ENCODE data around the gene DLG4. TPM values are rescaled to one million over a fixed set of nuclear protein-coding genes. Genes with fewer than 3 reads are reported as not detected.
A peak's percentile ranks its signal among the peaks of the same experiment; 100 is the strongest.
"Not testable (repeated sequence)": the region's sequence is repeated elsewhere in the genome, so short reads cannot be mapped to it uniquely, and the experiment has no call there.

The DLG4 gene
- total RNA-seq, 1 donor from 2014 or later = 131 TPM

GRCh38 chr17:7249214-7249613 is 29.6 kb upstream of the DLG4 start:
- no peak for DNase-seq

- no peak for DNase-seq
Measured at GRCh38 chr17:7248796-7249195, 29.2 kb upstream of the DLG4 start.

GRCh38 chr17:7246779-7247178 is 27.1 kb upstream of the DLG4 start:
- no peak for DNase-seq

GRCh38 chr17:7243838-7244237 is 24.2 kb upstream of the DLG4 start:
- not testable (repeated sequence) for DNase-seq

GRCh38 chr17:7243453-7243729 is 23.8 kb upstream of the DLG4 start:
- no peak for DNase-seq

GRCh38 chr17:7242717-7243452 is 23.2 kb upstream of the DLG4 start:
- DNase-seq = peak; percentile 88

GRCh38 chr17:7241783-7242716 is 22.4 kb upstream of the DLG4 start, which contains the start of gene GABARAP:
Gene GABARAP, minus strand, starts transcription at chr17:7242449. Its CDS starts 119 bp downstream, at chr17:7242330.
- DNase-seq = peak; percentile 87

- DNase-seq = no peak
Measured at GRCh38 chr17:7241090-7241733, 21.6 kb upstream of the DLG4 start.

- DNase-seq = no peak
Measured at GRCh38 chr17:7240375-7240774, 20.7 kb upstream of the DLG4 start.

- peak; percentile 99 for DNase-seq
Measured at GRCh38 chr17:7239091-7240027, 19.7 kb upstream of the DLG4 start, which contains the start of gene PHF23. Gene PHF23, minus strand, starts transcription at chr17:7239457. Its CDS starts 178 bp downstream, at chr17:7239279.

GRCh38 chr17:7238420-7239090 is 18.9 kb upstream of the DLG4 start:
- DNase-seq = no peak

GRCh38 chr17:7237761-7238419 is 18.3 kb upstream of the DLG4 start:
- peak; percentile 33 for DNase-seq

GRCh38 chr17:7237266-7237760 is 17.7 kb upstream of the DLG4 start:
- no peak for DNase-seq

GRCh38 chr17:7236808-7237207 is 17.2 kb upstream of the DLG4 start:
- no peak for DNase-seq

- no peak for DNase-seq
Measured at GRCh38 chr17:7235693-7236665, 16.3 kb upstream of the DLG4 start.

GRCh38 chr17:7234083-7234951 is 14.7 kb upstream of the DLG4 start, which contains the start of gene DVL2:
Gene DVL2, minus strand, starts transcription at chr17:7234517. Its CDS starts 255 bp downstream, at chr17:7234262.
- DNase-seq = peak; percentile 92

- DNase-seq = no peak
Measured at GRCh38 chr17:7233701-7234082, 14.1 kb upstream of the DLG4 start.

- no peak for DNase-seq
Measured at GRCh38 chr17:7232114-7232513, 12.5 kb upstream of the DLG4 start.
